ENCODE results near the gene ANTXRL.

DNA sequence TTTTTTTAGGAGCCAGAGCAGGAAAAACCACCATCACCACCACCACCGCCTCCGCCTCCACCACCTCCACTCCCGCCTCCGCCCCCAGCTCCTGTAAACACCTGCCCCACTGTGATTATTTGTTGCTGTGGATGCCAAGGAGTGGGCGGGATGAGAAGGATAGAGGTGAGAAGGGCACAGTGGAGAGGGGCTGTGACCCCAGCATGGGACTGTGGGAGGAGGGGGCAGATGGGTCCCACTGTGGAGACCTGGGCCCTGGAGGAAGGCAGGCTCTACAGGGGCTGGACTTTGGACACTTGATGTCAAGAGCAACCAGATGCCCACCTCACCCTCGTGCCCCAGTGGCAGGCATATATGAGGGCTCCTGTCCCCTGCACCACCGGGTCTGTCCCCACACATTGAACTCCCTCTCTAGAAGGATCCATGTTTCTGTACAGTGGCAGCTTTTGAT is 24.7 kb downstream of the ANTXRL start:
- TF ChIP-seq, protein P1, sequence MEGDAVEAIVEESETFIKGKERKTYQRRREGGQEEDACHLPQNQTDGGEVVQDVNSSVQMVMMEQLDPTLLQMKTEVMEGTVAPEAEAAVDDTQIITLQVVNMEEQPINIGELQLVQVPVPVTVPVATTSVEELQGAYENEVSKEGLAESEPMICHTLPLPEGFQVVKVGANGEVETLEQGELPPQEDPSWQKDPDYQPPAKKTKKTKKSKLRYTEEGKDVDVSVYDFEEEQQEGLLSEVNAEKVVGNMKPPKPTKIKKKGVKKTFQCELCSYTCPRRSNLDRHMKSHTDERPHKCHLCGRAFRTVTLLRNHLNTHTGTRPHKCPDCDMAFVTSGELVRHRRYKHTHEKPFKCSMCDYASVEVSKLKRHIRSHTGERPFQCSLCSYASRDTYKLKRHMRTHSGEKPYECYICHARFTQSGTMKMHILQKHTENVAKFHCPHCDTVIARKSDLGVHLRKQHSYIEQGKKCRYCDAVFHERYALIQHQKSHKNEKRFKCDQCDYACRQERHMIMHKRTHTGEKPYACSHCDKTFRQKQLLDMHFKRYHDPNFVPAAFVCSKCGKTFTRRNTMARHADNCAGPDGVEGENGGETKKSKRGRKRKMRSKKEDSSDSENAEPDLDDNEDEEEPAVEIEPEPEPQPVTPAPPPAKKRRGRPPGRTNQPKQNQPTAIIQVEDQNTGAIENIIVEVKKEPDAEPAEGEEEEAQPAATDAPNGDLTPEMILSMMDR (IDR thresholded peaks at IDR 0.05) = no peak
- TF ChIP-seq TCF7L2 (IDR thresholded peaks at IDR 0.05; ENCODE audit: low read depth, low read length) (no peak), POLR2AphosphoS5 (IDR thresholded peaks at IDR 0.05; ENCODE audit: low read depth, low read length) (no peak), SIN3A (IDR thresholded peaks at IDR 0.05; ENCODE audit: borderline replicate concordance, insufficient read depth, low read depth, low read length) (no peak)
- TF ChIP-seq, protein P2, sequence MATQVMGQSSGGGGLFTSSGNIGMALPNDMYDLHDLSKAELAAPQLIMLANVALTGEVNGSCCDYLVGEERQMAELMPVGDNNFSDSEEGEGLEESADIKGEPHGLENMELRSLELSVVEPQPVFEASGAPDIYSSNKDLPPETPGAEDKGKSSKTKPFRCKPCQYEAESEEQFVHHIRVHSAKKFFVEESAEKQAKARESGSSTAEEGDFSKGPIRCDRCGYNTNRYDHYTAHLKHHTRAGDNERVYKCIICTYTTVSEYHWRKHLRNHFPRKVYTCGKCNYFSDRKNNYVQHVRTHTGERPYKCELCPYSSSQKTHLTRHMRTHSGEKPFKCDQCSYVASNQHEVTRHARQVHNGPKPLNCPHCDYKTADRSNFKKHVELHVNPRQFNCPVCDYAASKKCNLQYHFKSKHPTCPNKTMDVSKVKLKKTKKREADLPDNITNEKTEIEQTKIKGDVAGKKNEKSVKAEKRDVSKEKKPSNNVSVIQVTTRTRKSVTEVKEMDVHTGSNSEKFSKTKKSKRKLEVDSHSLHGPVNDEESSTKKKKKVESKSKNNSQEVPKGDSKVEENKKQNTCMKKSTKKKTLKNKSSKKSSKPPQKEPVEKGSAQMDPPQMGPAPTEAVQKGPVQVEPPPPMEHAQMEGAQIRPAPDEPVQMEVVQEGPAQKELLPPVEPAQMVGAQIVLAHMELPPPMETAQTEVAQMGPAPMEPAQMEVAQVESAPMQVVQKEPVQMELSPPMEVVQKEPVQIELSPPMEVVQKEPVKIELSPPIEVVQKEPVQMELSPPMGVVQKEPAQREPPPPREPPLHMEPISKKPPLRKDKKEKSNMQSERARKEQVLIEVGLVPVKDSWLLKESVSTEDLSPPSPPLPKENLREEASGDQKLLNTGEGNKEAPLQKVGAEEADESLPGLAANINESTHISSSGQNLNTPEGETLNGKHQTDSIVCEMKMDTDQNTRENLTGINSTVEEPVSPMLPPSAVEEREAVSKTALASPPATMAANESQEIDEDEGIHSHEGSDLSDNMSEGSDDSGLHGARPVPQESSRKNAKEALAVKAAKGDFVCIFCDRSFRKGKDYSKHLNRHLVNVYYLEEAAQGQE (IDR thresholded peaks at IDR 0.05; ENCODE audit: insufficient read depth in 1 of 2, low read depth in 2 of 2, low read length in 1 of 2) = no peak
